IMR-90 (cell line): ENCODE data around the gene QRFP. TPM values are rescaled to one million over a fixed set of nuclear protein-coding genes. Genes with fewer than 3 reads are reported as not detected.
A peak's percentile ranks its signal among the peaks of the same experiment; 100 is the strongest.

Source experiments
- ATAC-seq: fragments of 200-7000 bp; cut with Tn5 transposase; 2 replicates; pipeline ENCODE4 v1.9.1; 2020; ENCODE audit warnings: low read depth, mild to moderate bottlenecking, moderate library complexity
- BruUV-seq: library from RNA; stranded (reverse); fragments of 400-500 nt; replicated peaks from 2 replicates; lab custom pipeline; 2021; lab: Mats Ljungman, UMichigan
- CTCF ChIA-PET: fragments of 300-600 bp; formaldehyde crosslinking; extraction: SDS; loops from one replicate; lab custom pipeline; 2021; ENCODE audit warnings: antibody characterized with exemption; lab: Yijun Ruan, JAX
- POLR2A ChIA-PET: fragments of 300-600 bp; sonication (Branson Sonifier 250); formaldehyde crosslinking; loops from one replicate; lab custom pipeline; 2022; ENCODE audit warnings: antibody characterized with exemption; ENCODE audit not compliant: unreplicated experiment; lab: Charles Lee
- DNase-seq: peaks from one replicate; pipeline ENCODE4 v3.0.0; 2013
- H2AFZ ChIP-seq: replicated peaks from 2 replicates; pipeline ENCODE3; 2013; ENCODE audit warnings: low read length, mild to moderate bottlenecking; ENCODE audit not compliant: poor library complexity
- H2AK5ac ChIP-seq: 2 replicates; pipeline ENCODE4 v1.6.1; 2013; ENCODE audit warnings: low read depth, low read length, inconsistent platforms
- H2AK9ac ChIP-seq: replicated peaks from 2 replicates; pipeline ENCODE3; 2013; ENCODE audit warnings: mild to moderate bottlenecking, low read depth, low read length, moderate library complexity; ENCODE audit not compliant: poor library complexity
- H2BK120ac ChIP-seq: 2 replicates; pipeline ENCODE4 v1.6.1; 2013; ENCODE audit warnings: low read depth, low read length, inconsistent platforms
- H2BK15ac ChIP-seq: 3 replicates; pipeline ENCODE4 v1.6.1; 2013; ENCODE audit warnings: low read depth, low read length, inconsistent platforms
- H2BK20ac ChIP-seq: 2 replicates; pipeline ENCODE4 v1.6.1; 2013; ENCODE audit warnings: low read depth, mild to moderate bottlenecking, inconsistent platforms, low read length, moderate library complexity
- H2BK5ac ChIP-seq: 2 replicates; pipeline ENCODE4 v1.6.1; 2013; ENCODE audit warnings: mild to moderate bottlenecking, low read depth, low read length, inconsistent platforms; ENCODE audit not compliant: poor library complexity, severe bottlenecking
- H3K14ac ChIP-seq: replicated peaks from 2 replicates; pipeline ENCODE4 v1.6.1; 2013; ENCODE audit warnings: low read depth, low read length, inconsistent platforms
- H3K18ac ChIP-seq: 2 replicates; pipeline ENCODE4 v1.6.1; 2013; ENCODE audit warnings: low read depth, low read length, control low read depth
- H3K23ac ChIP-seq: 2 replicates; pipeline ENCODE4 v1.6.1; 2013; ENCODE audit warnings: low read depth, low read length, inconsistent platforms
- H3K27ac ChIP-seq: 2 replicates; pipeline ENCODE4 v1.5.1; 2013; ENCODE audit warnings: mild to moderate bottlenecking, control low read depth, low read length; ENCODE audit not compliant: insufficient read depth
- H3K27me3 ChIP-seq: 2 replicates; pipeline ENCODE4 v1.6.1; 2013; ENCODE audit warnings: low read length; ENCODE audit not compliant: control insufficient read depth, insufficient read depth
- H3K36me3 ChIP-seq: 2 replicates; pipeline ENCODE4 v1.6.1; 2013; ENCODE audit warnings: low read length, mixed read lengths; ENCODE audit not compliant: control insufficient read depth, insufficient read depth
- H3K4ac ChIP-seq: 2 replicates; pipeline ENCODE4 v1.6.1; 2013; ENCODE audit warnings: low read depth, low read length, inconsistent platforms
- H3K4me1 ChIP-seq: 2 replicates; pipeline ENCODE4 v1.6.1; 2013; ENCODE audit warnings: low read length, mixed read lengths; ENCODE audit not compliant: control insufficient read depth, insufficient read depth
- H3K4me2 ChIP-seq: 2 replicates; pipeline ENCODE4 v1.6.1; 2013; ENCODE audit warnings: low read depth, mild to moderate bottlenecking, control low read depth, low read length, moderate library complexity
- H3K4me3 ChIP-seq: 2 replicates; pipeline ENCODE4 v1.5.1; 2013; ENCODE audit warnings: low read depth, mild to moderate bottlenecking, control low read depth, low read length, moderate library complexity; ENCODE audit not compliant: insufficient read depth
- H3K56ac ChIP-seq: 2 replicates; pipeline ENCODE4 v1.6.1; 2013; ENCODE audit warnings: low read length, inconsistent platforms; ENCODE audit not compliant: insufficient read depth; ENCODE audit errors: extremely low read depth
- H3K79me1 ChIP-seq, 2 experiments: 2 replicates each; pipeline ENCODE4 v1.6.1; 2013; ENCODE audit warnings: low read length in 2 of 2, inconsistent platforms in 1 of 2, low read depth in 1 of 2
- H3K9ac ChIP-seq: 2 replicates; pipeline ENCODE4 v1.6.1; 2013; ENCODE audit warnings: low read depth, low read length, control low read depth
- H3K9me1 ChIP-seq: 2 replicates; pipeline ENCODE4 v1.6.1; 2013; ENCODE audit warnings: low read length, inconsistent platforms; ENCODE audit not compliant: insufficient read depth
- H3K9me3 ChIP-seq: 2 replicates; pipeline ENCODE4 v1.6.1; 2013; ENCODE audit warnings: low read length; ENCODE audit not compliant: control insufficient read depth, insufficient read depth
- H4K20me1 ChIP-seq: 2 replicates; pipeline ENCODE4 v1.6.1; 2013; ENCODE audit warnings: low read length, inconsistent platforms; ENCODE audit not compliant: insufficient read depth
- H4K5ac ChIP-seq: 2 replicates; pipeline ENCODE4 v1.6.1; 2013; ENCODE audit warnings: mild to moderate bottlenecking, low read depth, low read length, control low read depth
- H4K8ac ChIP-seq, 2 experiments: 2 replicates each; pipeline ENCODE4 v1.6.1; 2013; ENCODE audit warnings: low read depth in 2 of 2, low read length in 2 of 2, control low read depth in 1 of 2, inconsistent platforms in 1 of 2
- H4K91ac ChIP-seq: 2 replicates; pipeline ENCODE4 v1.6.1; 2013; ENCODE audit warnings: low read depth, low read length, inconsistent platforms; ENCODE audit not compliant: insufficient read depth
- BHLHE40 ChIP-seq: fragments of 150-350 bp; IDR thresholded peaks from 2 replicates; pipeline ENCODE4 v1.6.1; 2016; ENCODE audit warnings: mild to moderate bottlenecking, low read depth, low read length
- CEBPB ChIP-seq: IDR thresholded peaks from 2 replicates; pipeline ENCODE4 v1.6.1; 2012; ENCODE audit warnings: low read depth, low read length, improper control_type of control experiment
- CHD1 ChIP-seq: IDR thresholded peaks from 2 replicates; pipeline ENCODE4 v1.6.1; 2012; ENCODE audit warnings: low read depth, low read length, improper control_type of control experiment
- CTCF ChIP-seq: conservative IDR thresholded peaks from 2 replicates; pipeline ENCODE4 v1.5.1; 2012; ENCODE audit warnings: mild to moderate bottlenecking, low read depth, low read length, improper control_type of control experiment
- FOS ChIP-seq: fragments of 150-350 bp; IDR thresholded peaks from 2 replicates; pipeline ENCODE4 v1.6.1; 2016; ENCODE audit warnings: low read depth, low read length
- MAFK ChIP-seq: IDR thresholded peaks from 2 replicates; pipeline ENCODE4 v1.6.1; 2012; ENCODE audit warnings: low read depth, low read length, improper control_type of control experiment
- MXI1 ChIP-seq: IDR thresholded peaks from 2 replicates; pipeline ENCODE4 v1.6.1; 2012; ENCODE audit warnings: low read depth, mild to moderate bottlenecking, low read length, moderate library complexity, borderline replicate concordance
- RAD21 ChIP-seq: IDR thresholded peaks from 2 replicates; pipeline ENCODE4 v1.6.1; 2012; ENCODE audit warnings: low read length, improper control_type of control experiment
- RCOR1 ChIP-seq: IDR thresholded peaks from 2 replicates; pipeline ENCODE4 v1.6.1; 2012; ENCODE audit warnings: mild to moderate bottlenecking, low read length, improper control_type of control experiment; ENCODE audit not compliant: insufficient replicate concordance
- RFX5 ChIP-seq: IDR thresholded peaks from 2 replicates; pipeline ENCODE4 v1.8.0; 2012; ENCODE audit warnings: low read depth, mild to moderate bottlenecking, low read length, moderate library complexity
- SMC3 ChIP-seq: fragments of 150-350 bp; IDR thresholded peaks from 2 replicates; pipeline ENCODE4 v1.6.1; 2016; ENCODE audit warnings: low read depth, mild to moderate bottlenecking, antibody characterized with exemption, low read length, moderate library complexity
- WGBS, 2 experiments: methylation state at CpG; one replicate each; pipeline versions ENCODE4 v1.1.5 to v1.1.7; 2013; ENCODE audit warnings: missing lambda C conversion rate in 2 of 2; ENCODE audit not compliant: insufficient read length in 1 of 2; ENCODE audit errors: extremely low coverage in 2 of 2; 5-methylcytosine and 5-hydroxymethylcytosine counted together
- dilution Hi-C: fragments of 300-500 bp; cut with HindIII; formaldehyde crosslinking; loops from one replicate; pipeline ENCODE4 v1.14.3; 2018; ENCODE audit warnings: low sequenced_read_pairs; ENCODE audit not compliant: unreplicated experiment
- in situ Hi-C: fragments of 300-500 bp; cut with MboI; formaldehyde crosslinking; loops from 3 replicates; pipeline ENCODE4 v1.14.3; 2019; ENCODE audit warnings: low sequenced_read_pairs, inconsistent platforms, mixed read lengths
- intact Hi-C: fragments of 100-400 bp; cut with micrococcal nuclease; formaldehyde crosslinking; loops from 2 replicates; pipeline ENCODE4 v1.10.0; 2022
- polyA plus RNA-seq, 3 experiments: library from polyadenylated mRNA; depleted of rRNA; stranded (reverse); fragments of >200 nt; gene quantifications; 2 replicates each; pipeline ENCODE4 v1.2.3, GENCODE V29; 2012; ENCODE audit warnings: low replicate concordance in 1 of 3
- total RNA-seq: library from RNA; depleted of rRNA; stranded (reverse); fragments of >200 nt; gene quantifications from 2 replicates; pipeline ENCODE4 v1.2.3, GENCODE V29; 2012

The QRFP gene
- total and polyA plus RNA-seq, 2 of the 4 experiments (the other 2 are of a cell fraction) = not detected

- no peak for TF ChIP-seq SMC3
Observed at GRCh38 chr9:130923611-130924447, 27.2 kb upstream of the QRFP start (continued).

- Histone ChIP-seq H3K4me1 (peaks cover 5% of the 10 kb centered on the region), H2AK5ac (no peak overlapping the region), H2BK15ac (no peak overlapping the region), H4K8ac (no peak overlapping the region), H3K4me2 (no peak overlapping the region), H2BK5ac (no peak overlapping the region), H3K23ac (no peak overlapping the region), H3K18ac (no peak overlapping the region), H3K9ac (no peak overlapping the region), H3K4me3 (no peak overlapping the region), H4K91ac (no peak overlapping the region), H3K4ac (no peak overlapping the region), H4K5ac (no peak overlapping the region), H3K14ac (no peak overlapping the region), H2AFZ (peak overlapping the region; percentile 11), H2AK9ac (no peak overlapping the region), H3K79me1 (no peaks in the 10 kb centered on the region), H3K56ac (no peak overlapping the region), H4K20me1 (no peaks in the 10 kb centered on the region), H2BK20ac (no peak overlapping the region), H3K27ac (no peak overlapping the region), H3K9me3 (no peaks in the 10 kb centered on the region), H3K9me1 (no peaks in the 10 kb centered on the region), H3K27me3 (no peaks in the 10 kb centered on the region), H3K36me3 (no peaks in the 10 kb centered on the region), H2BK120ac (no peak overlapping the region)
- intact Hi-C loops = no loop called here
- no peak for DNase-seq
- WGBS, 2 experiments = no CpG with 5 or more reads among the region's 16 CpGs
- in situ Hi-C loops = no loop called here
- no peak for ATAC-seq
- POLR2A ChIA-PET = interaction anchor here (0.6 kb wide), 1 partner anchor 40 kb away, joined by 5 read pairs; no protein-coding TSS in a partner anchor
- CTCF ChIA-PET = no interaction called here
- BruUV-seq = no TSS peak
- dilution Hi-C loops = no loop called here
- TF ChIP-seq BHLHE40 (no peak), CTCF (no peak), CEBPB (no peak), SMC3 (no peak), RCOR1 (no peak), RAD21 (no peak), MAFK (no peak), MXI1 (no peak), CHD1 (no peak), FOS (no peak), RFX5 (no peak)
Observed at GRCh38 chr9:130922893-130923610, 26.4 kb upstream of the QRFP start.
